SU-DHL-6 (cell line): ENCODE results near the gene SLC9A9.

Experiments used
- CTCF ChIP-seq: fragments of 200-600 bp; sonication (generic); IDR thresholded peaks from one replicate; pipeline ENCODE4 v1.5.1; 2017; ENCODE audit warnings: antibody characterized with exemption, mild to moderate bottlenecking, low read length, moderate library complexity; ENCODE audit not compliant: insufficient read depth, poor library complexity, severe bottlenecking
- EZH2phosphoT487 ChIP-seq: fragments of 200-600 bp; sonication (generic), shearing (Covaris generic); conservative IDR thresholded peaks from 2 replicates; pipeline ENCODE4 v1.6.1; 2018; ENCODE audit warnings: mild to moderate bottlenecking, antibody characterized with exemption, low read length, moderate library complexity, mixed read lengths

DNA sequence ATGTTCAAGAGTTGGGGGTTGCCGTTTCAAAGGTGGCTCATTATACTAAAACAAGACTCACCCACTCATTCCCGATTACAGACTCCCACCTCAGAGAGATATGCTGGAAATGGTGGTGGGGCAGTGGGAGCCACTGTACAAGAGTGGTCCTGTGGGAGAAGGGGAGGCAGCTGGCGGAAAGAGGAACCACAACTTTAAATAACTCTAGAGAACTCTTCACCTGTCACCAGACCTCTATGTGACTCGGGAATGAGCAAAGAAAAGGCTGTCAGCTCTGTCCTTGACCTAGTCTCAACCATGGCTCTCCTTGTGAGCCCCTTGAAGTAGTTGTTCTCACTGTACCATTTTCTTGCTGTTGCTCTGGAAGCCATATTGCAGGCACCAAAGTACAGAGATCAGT lies 434.9 kb downstream of the SLC9A9 start:
- TF ChIP-seq CTCF: no peak
- no peak for TF ChIP-seq EZH2phosphoT487
